Endothelial cell of umbilical vein (primary cell): ENCODE results near the gene SELPLG. TPM values are rescaled to one million over a fixed set of nuclear protein-coding genes. Genes with fewer than 3 reads are reported as not detected.

Experiments
- BruUV-seq: library from RNA; stranded (reverse); fragments of 400-500 nt; replicated peaks from 2 replicates; lab custom pipeline; 2021; lab: Mats Ljungman, UMichigan
- CTCF ChIA-PET: fragments of 300-600, 350-600 bp; sonication (Branson Sonifier 250); formaldehyde crosslinking; loops from one replicate; lab custom pipeline; 2021; ENCODE audit warnings: antibody characterized with exemption, inconsistent platforms; lab: Charles Lee
- POLR2A ChIA-PET: fragments of 300-600, 350-600 bp; sonication (Branson Sonifier 250); formaldehyde crosslinking; loops from one replicate; lab custom pipeline; 2021; ENCODE audit warnings: antibody characterized with exemption, inconsistent platforms; lab: Charles Lee
- DNase-seq: peaks from one replicate; pipeline ENCODE4 v3.0.0-alpha.2; 2011; ENCODE audit warnings: low read depth, low spot score
- FAIRE-seq: peaks from 2 replicates; lab custom pipeline; 2011; peaks lifted over from hg19 to GRCh38; lab: Jason Lieb, UNC
- H2AFZ ChIP-seq: 2 replicates; pipeline ENCODE4 v1.6.0; 2012; ENCODE audit warnings: low read depth, low read length, control low read depth, inconsistent platforms
- H3K27ac ChIP-seq: 2 replicates; pipeline ENCODE4 v1.5.1; 2011; ENCODE audit warnings: low read depth, mild to moderate bottlenecking, control low read depth, low read length, moderate library complexity; ENCODE audit not compliant: insufficient read depth
- H3K27me3 ChIP-seq, 2 experiments: 2 replicates each; pipeline versions ENCODE4 v1.6.0 to v1.6.1; 2011; ENCODE audit warnings: low read length in 2 of 2, mixed read lengths in 1 of 2; ENCODE audit not compliant: control insufficient read depth in 2 of 2, insufficient read depth in 2 of 2
- H3K36me3 ChIP-seq, 2 experiments: 2 replicates in 1 of 2; 3 replicates in 1 of 2; pipeline ENCODE4 v1.5.1; 2011; ENCODE audit warnings: low read length in 2 of 2, mild to moderate bottlenecking in 1 of 2, moderate library complexity in 1 of 2; ENCODE audit not compliant: control insufficient read depth in 2 of 2, insufficient read depth in 2 of 2; ENCODE audit errors: extremely low read depth in 1 of 2
- H3K4me1 ChIP-seq: 3 replicates; pipeline ENCODE4 v1.5.1; 2011; ENCODE audit warnings: mild to moderate bottlenecking, low read length; ENCODE audit not compliant: control insufficient read depth, insufficient read depth; ENCODE audit errors: extremely low read depth
- H3K4me2 ChIP-seq: 2 replicates; pipeline ENCODE4 v1.6.1; 2011; ENCODE audit warnings: low read length, control low read depth, mixed read lengths; ENCODE audit not compliant: insufficient read depth
- H3K4me3 ChIP-seq, 3 experiments: fragments of 200-600 bp in 1 of 3; sonication (generic), shearing (Covaris generic) in 1 of 3; replicated peaks in 1 of 3; 2 replicates each; pipeline ENCODE4 v1.5.1; 2011 to 2016; ENCODE audit warnings: control low read depth in 3 of 3, low read length in 3 of 3, mild to moderate bottlenecking in 2 of 3, inconsistent platforms in 1 of 3, low read depth in 1 of 3, moderate library complexity in 1 of 3; ENCODE audit not compliant: insufficient read depth in 1 of 3
- H3K79me2 ChIP-seq: 2 replicates; pipeline ENCODE4 v1.6.0; 2012; ENCODE audit warnings: low read length, inconsistent platforms; ENCODE audit not compliant: control insufficient read depth, insufficient read depth
- H3K9ac ChIP-seq: replicated peaks from 2 replicates; pipeline ENCODE3; 2011; ENCODE audit warnings: low read length, control low read depth; ENCODE audit not compliant: insufficient read depth; ENCODE audit errors: extremely low read depth
- H3K9me1 ChIP-seq: replicated peaks from 3 replicates; pipeline ENCODE4 v1.6.0; 2011; ENCODE audit warnings: mild to moderate bottlenecking, low read length; ENCODE audit not compliant: control insufficient read depth, insufficient read depth; ENCODE audit errors: extremely low read depth
- H3K9me3 ChIP-seq: replicated peaks from 2 replicates; pipeline ENCODE4 v1.5.1; 2012; ENCODE audit warnings: low read length, inconsistent platforms; ENCODE audit not compliant: control insufficient read depth, insufficient read depth
- H4K20me1 ChIP-seq: replicated peaks from 2 replicates; pipeline ENCODE3; 2011; ENCODE audit warnings: mild to moderate bottlenecking, low read length; ENCODE audit not compliant: control insufficient read depth, insufficient read depth; ENCODE audit errors: extremely low read depth
- CTCF ChIP-seq, 2 donors: IDR thresholded peaks; 1 replicate in 1 of 2; 2 replicates in 1 of 2; pipeline ENCODE4 v1.5.1; 2011; ENCODE audit warnings: low read length in 2 of 2, mild to moderate bottlenecking in 2 of 2, moderate library complexity in 2 of 2, control low read depth in 1 of 2, inconsistent platforms in 1 of 2, low read depth in 1 of 2; ENCODE audit not compliant: insufficient read depth in 1 of 2; ENCODE audit errors: extremely low read depth in 1 of 2
- EZH2 ChIP-seq: IDR thresholded peaks from 2 replicates; pipeline ENCODE4 v1.6.1; 2012; ENCODE audit warnings: borderline replicate concordance, low read depth, mild to moderate bottlenecking, moderate library complexity, low read length, inconsistent platforms; ENCODE audit not compliant: severe bottlenecking
- FOS ChIP-seq: IDR thresholded peaks from 2 replicates; pipeline ENCODE4 v1.6.1; 2011; ENCODE audit warnings: mild to moderate bottlenecking, low read length, moderate library complexity, borderline replicate concordance; ENCODE audit not compliant: insufficient read depth
- GATA2 ChIP-seq: IDR thresholded peaks from 2 replicates; pipeline ENCODE4 v1.7.0; 2011; ENCODE audit warnings: low read depth, mild to moderate bottlenecking, moderate library complexity, mixed read lengths, low read length; ENCODE audit not compliant: insufficient read length, insufficient read depth
- JUN ChIP-seq: IDR thresholded peaks from 2 replicates; pipeline ENCODE4 v1.6.1; 2011; ENCODE audit warnings: borderline replicate concordance, low read depth; ENCODE audit not compliant: insufficient read length, insufficient read depth
- MAX ChIP-seq: IDR thresholded peaks from 2 replicates; pipeline ENCODE4 v1.6.1; 2011; ENCODE audit not compliant: insufficient read depth, insufficient read length
- MYC ChIP-seq: IDR thresholded peaks from one replicate; pipeline ENCODE4 v1.6.1; 2011; ENCODE audit warnings: mild to moderate bottlenecking, low read depth, low read length
- POLR2A ChIP-seq: IDR thresholded peaks from 2 replicates; pipeline ENCODE4 v1.6.1; 2012; ENCODE audit warnings: low read depth, mild to moderate bottlenecking, control low read depth, low read length
- POLR2AphosphoS5 ChIP-seq: IDR thresholded peaks from 2 replicates; pipeline ENCODE4 v1.6.1; 2012; ENCODE audit warnings: low read depth, mild to moderate bottlenecking, control low read depth, low read length, moderate library complexity; ENCODE audit not compliant: insufficient read depth
- dilution Hi-C: fragments of 300-500 bp; cut with MboI; formaldehyde crosslinking; loops from one replicate; pipeline ENCODE4 v1.15.0; 2019; ENCODE audit warnings: low sequenced_read_pairs; ENCODE audit not compliant: extremely low pct_ligation_motif_present
- intact Hi-C: fragments of 100-400 bp; cut with micrococcal nuclease; formaldehyde crosslinking; loops from one replicate; pipeline ENCODE4 v1.10.0; 2022
- polyA plus RNA-seq, 4 experiments: library from polyadenylated mRNA; depleted of rRNA in 3 of 4; stranded (reverse) in 3 of 4; unstranded in 1 of 4; fragments of >200 nt; gene quantifications; 2 replicates each; pipeline versions ENCODE4 v1.2.1 to v1.2.3, GENCODE V29; 2011 to 2012; ENCODE audit warnings: missing spikeins in 1 of 4
- total RNA-seq: library from RNA; stranded (reverse); gene quantifications from 2 replicates; pipeline ENCODE4 v1.2.3, GENCODE V29; 2021

SELPLG gene
- total and polyA plus RNA-seq, 2 donors (not counting 3 experiments of a cell fraction or from before 2014, with no cell fraction given) = 1.0 to 1.2 TPM

GRCh38 chr12:108645686-108646599 is 12.2 kb upstream of the SELPLG start:
- no peak for FAIRE-seq
- Histone ChIP-seq H3K9me3 (no peaks in the 10 kb centered on the region), H3K4me3 (no peak overlapping the region), H2AFZ (no peak overlapping the region), H3K27ac (peak overlapping the region; percentile 54), H3K4me2 (peak overlapping the region; percentile 43), H4K20me1 (no peaks in the 10 kb centered on the region), H3K4me1 (peaks cover 62% of the 10 kb centered on the region), H3K9me1 (no peaks in the 10 kb centered on the region), H3K9ac (peak overlapping the region; percentile 28), H3K27me3 (no peaks in the 10 kb centered on the region), H3K79me2 (no peaks in the 10 kb centered on the region), H3K36me3 (peaks cover 4 to 12% of the 10 kb centered on the region in 2 experiments)
- ChIA-PET POLR2A (interaction anchor here (0.8 kb wide), 1 partner anchor 199 kb away, joined by 3 read pairs; no protein-coding TSS in a partner anchor), CTCF (interaction anchor here (1.0 to 3.6 kb wide), 7 partner anchors 19 to 305 kb away, joined by 3 to 26 read pairs (median 5); no protein-coding TSS in a partner anchor)
- DNase-seq = no peak
- TF ChIP-seq JUN = no peak
- no peak for TF ChIP-seq FOS
- TF ChIP-seq EZH2 = no peak
- no peak for TF ChIP-seq POLR2A
- no peak for TF ChIP-seq MAX
- no peak for TF ChIP-seq CTCF (IDR thresholded peaks at IDR 0.05; ENCODE audit: extremely low read depth in 1 of 2, insufficient read depth in 1 of 2, low read depth in 1 of 2, low read length in 2 of 2)
- TF ChIP-seq POLR2AphosphoS5 = no peak
- TF ChIP-seq GATA2 = no peak
- TF ChIP-seq MYC = no peak
- no TSS peak for BruUV-seq
- intact Hi-C loops = loop anchor here (2.0 to 5.0 kb wide), 2 partner anchors 19 to 206 kb away; no protein-coding TSS in a partner anchor
- dilution Hi-C loops = no loop called here
